PC-9 (cell line): ENCODE results near the gene BAIAP2. TPM values are rescaled to one million over a fixed set of nuclear protein-coding genes. Genes with fewer than 3 reads are reported as not detected.

ENCODE experiments used
- BruUV-seq: library from RNA; stranded (reverse); fragments of 400-500 nt; replicated peaks from 2 replicates; lab custom pipeline; 2021; lab: Mats Ljungman, UMichigan
- CTCF ChIA-PET: fragments of 300-600 bp; sonication (Branson Sonifier 250); formaldehyde crosslinking; loops from one replicate; lab custom pipeline; 2022; ENCODE audit warnings: antibody characterized with exemption; lab: Charles Lee
- POLR2A ChIA-PET: fragments of 300-600 bp; sonication (Branson Sonifier 250); formaldehyde crosslinking; loops from one replicate; lab custom pipeline; 2022; ENCODE audit warnings: antibody characterized with exemption; ENCODE audit not compliant: unreplicated experiment; lab: Charles Lee
- DNase-seq, 2 experiments: peaks; one replicate each; pipeline versions ENCODE4 v3.0.0 to v3.0.0-alpha.2; 2015 to 2022; ENCODE audit warnings: mixed read lengths in 1 of 2
- H2AFZ ChIP-seq: fragments of 200-600 bp; sonication (generic); 2 replicates; pipeline ENCODE4 v1.8.1; 2017; ENCODE audit warnings: antibody characterized with exemption
- H3F3A ChIP-seq: fragments of 200-600 bp; sonication (generic); 2 replicates; pipeline ENCODE4 v1.8.1; 2017; ENCODE audit warnings: antibody characterized with exemption, mild to moderate bottlenecking, low read depth; ENCODE audit not compliant: insufficient read depth
- H3K27ac ChIP-seq: fragments of 200-600 bp; sonication (generic); 2 replicates; pipeline ENCODE4 v1.6.1; 2016; ENCODE audit warnings: mixed run types
- H3K27me3 ChIP-seq: fragments of 200-600 bp; sonication (generic); 2 replicates; pipeline ENCODE4 v1.6.1; 2016; ENCODE audit warnings: low read depth, mixed run types; ENCODE audit not compliant: insufficient read depth
- H3K36me3 ChIP-seq: fragments of 200-600 bp; sonication (generic); 2 replicates; pipeline ENCODE4 v1.6.1; 2016; ENCODE audit warnings: low read depth, mixed run types
- H3K4me1 ChIP-seq: fragments of 200-600 bp; sonication (generic); replicated peaks from 2 replicates; pipeline ENCODE4 v1.6.1; 2016; ENCODE audit warnings: mixed run types; ENCODE audit not compliant: insufficient read depth
- H3K4me2 ChIP-seq: fragments of 200-600 bp; sonication (generic); 2 replicates; pipeline ENCODE4 v1.6.1; 2017; ENCODE audit warnings: mixed run types
- H3K4me3 ChIP-seq: fragments of 200-600 bp; sonication (generic); 2 replicates; pipeline ENCODE4 v1.6.1; 2016; ENCODE audit warnings: mixed run types
- H3K79me2 ChIP-seq: fragments of 200-600 bp; sonication (generic); 2 replicates; pipeline ENCODE4 v1.6.1; 2017; ENCODE audit warnings: low read depth, mixed run types
- H3K9me2 ChIP-seq: fragments of 200-600 bp; sonication (generic); 2 replicates; pipeline ENCODE4 v1.8.1; 2017; ENCODE audit warnings: mild to moderate bottlenecking; ENCODE audit not compliant: insufficient read depth
- H3K9me3 ChIP-seq: fragments of 200-600 bp; sonication (generic); 2 replicates; pipeline ENCODE4 v1.8.1; 2016; ENCODE audit warnings: low read depth; ENCODE audit not compliant: insufficient read depth
- H4K20me1 ChIP-seq: fragments of 200-600 bp; sonication (generic); 2 replicates; pipeline ENCODE4 v1.8.1; 2017; ENCODE audit not compliant: insufficient read depth
- EZH2 ChIP-seq: fragments of 200-600 bp; sonication (generic); IDR thresholded peaks from 2 replicates; pipeline ENCODE4 v1.8.0; 2017; ENCODE audit warnings: antibody characterized with exemption, low read depth
- intact Hi-C: fragments of 100-400 bp; cut with micrococcal nuclease; formaldehyde crosslinking; loops from one replicate; pipeline ENCODE4 v1.10.0; 2022; ENCODE audit not compliant: unreplicated experiment
- total RNA-seq: library from RNA; stranded (reverse); gene quantifications from 2 replicates; pipeline ENCODE4 v1.2.3, GENCODE V29; 2021
- TF ChIP-seq, protein P1 (sequence below): fragments of 200-600 bp; sonication (generic); conservative IDR thresholded peaks from 2 replicates; pipeline ENCODE4 v1.6.1; 2017; ENCODE audit warnings: mixed run types, antibody characterized with exemption, mild to moderate bottlenecking, moderate library complexity

Gene BAIAP2
- total RNA-seq, 1 experiment from 2014 or later, result 125 TPM

DNA sequence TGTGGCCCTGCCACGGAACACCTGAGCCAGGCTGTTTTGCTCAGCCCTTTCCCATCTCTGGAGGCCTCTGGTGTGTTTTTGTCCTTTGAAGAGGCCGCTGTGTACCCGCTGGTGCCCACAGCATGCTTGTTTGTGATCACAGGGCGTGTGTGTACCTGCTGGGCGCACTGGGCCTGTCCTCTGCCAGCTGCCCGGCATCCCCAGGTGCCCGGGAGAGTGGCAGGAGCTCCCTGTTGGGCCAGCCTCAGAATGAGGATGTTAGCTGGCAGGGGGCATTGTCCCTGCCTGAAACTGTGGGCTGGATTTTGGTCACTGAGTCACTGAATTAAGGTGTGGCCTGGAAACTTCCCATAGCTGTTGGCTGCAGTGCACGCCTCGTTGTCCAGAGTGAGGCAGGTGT, 31.1 kb downstream of the BAIAP2 start:
- peaks cover 11% of the 10 kb centered on the region; the same call in 1 of the 2 replicates for H4K20me1 ChIP-seq
- H3K27ac ChIP-seq, result no peak overlapping the region
- DNase-seq, result peak; percentile 45 to 81

DNA sequence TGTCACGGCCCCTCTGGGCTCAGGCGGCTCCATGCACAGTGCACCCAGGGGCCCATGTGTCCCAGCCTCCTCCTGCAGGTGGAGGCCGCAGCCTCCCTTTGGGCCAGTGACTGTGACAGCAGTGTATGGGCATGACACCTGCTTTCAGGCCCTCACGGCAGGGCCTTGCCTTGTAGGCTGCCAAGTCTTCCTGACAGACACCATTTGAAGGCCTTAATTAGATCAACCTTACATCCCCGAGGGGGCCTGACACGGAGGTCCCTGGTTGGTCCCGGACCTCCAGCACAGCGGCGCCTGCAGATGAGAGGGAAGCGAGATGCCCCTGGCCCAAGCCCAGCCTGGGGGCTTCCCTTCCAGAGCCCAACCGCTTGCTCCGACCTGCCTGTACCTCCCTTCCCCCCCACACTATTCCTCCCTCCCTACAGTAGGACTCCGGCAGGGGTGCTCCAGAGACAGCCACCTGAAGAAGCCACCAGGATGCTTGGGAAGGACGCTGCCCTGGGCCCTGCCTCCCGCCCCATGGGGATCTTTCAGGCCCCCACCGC, 31.9 kb downstream of the BAIAP2 start:
- Histone ChIP-seq H3K79me2 (no peaks in the 10 kb centered on the region), H4K20me1 (peaks cover 11% of the 10 kb centered on the region; the same call in 1 of the 2 replicates), H2AFZ (no peak overlapping the region), H3K27ac (no peak overlapping the region), H3K4me2 (no peak overlapping the region), H3K9me2 (no peaks in the 10 kb centered on the region), H3K9me3 (no peaks in the 10 kb centered on the region), H3K27me3 (no peaks in the 10 kb centered on the region), H3F3A (no peaks in the 10 kb centered on the region), H3K4me1 (no peaks in the 10 kb centered on the region; the same call in 1 of the 2 replicates), H3K4me3 (no peak overlapping the region), H3K36me3 (no peaks in the 10 kb centered on the region)
- DNase-seq, result no peak
- ChIA-PET CTCF (no interaction called here), POLR2A (no interaction called here)
- intact Hi-C loops, result loop anchor here (1.0 kb wide), 1 partner anchor 10 kb away; no protein-coding TSS in a partner anchor
- no peak for TF ChIP-seq EZH2
- TF ChIP-seq, protein P1, sequence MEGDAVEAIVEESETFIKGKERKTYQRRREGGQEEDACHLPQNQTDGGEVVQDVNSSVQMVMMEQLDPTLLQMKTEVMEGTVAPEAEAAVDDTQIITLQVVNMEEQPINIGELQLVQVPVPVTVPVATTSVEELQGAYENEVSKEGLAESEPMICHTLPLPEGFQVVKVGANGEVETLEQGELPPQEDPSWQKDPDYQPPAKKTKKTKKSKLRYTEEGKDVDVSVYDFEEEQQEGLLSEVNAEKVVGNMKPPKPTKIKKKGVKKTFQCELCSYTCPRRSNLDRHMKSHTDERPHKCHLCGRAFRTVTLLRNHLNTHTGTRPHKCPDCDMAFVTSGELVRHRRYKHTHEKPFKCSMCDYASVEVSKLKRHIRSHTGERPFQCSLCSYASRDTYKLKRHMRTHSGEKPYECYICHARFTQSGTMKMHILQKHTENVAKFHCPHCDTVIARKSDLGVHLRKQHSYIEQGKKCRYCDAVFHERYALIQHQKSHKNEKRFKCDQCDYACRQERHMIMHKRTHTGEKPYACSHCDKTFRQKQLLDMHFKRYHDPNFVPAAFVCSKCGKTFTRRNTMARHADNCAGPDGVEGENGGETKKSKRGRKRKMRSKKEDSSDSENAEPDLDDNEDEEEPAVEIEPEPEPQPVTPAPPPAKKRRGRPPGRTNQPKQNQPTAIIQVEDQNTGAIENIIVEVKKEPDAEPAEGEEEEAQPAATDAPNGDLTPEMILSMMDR, result no peak
- BruUV-seq, result no TSS peak

More for the DNA sequence above, 31.1 kb downstream of the BAIAP2 start:
- ChIA-PET CTCF (no interaction called here), POLR2A (interaction anchor here (1.0 kb wide), 1 partner anchor 22 kb away, joined by 7 read pairs; no protein-coding TSS in a partner anchor)
- H3K4me1 ChIP-seq, result no peaks in the 10 kb centered on the region; the same call in 1 of the 2 replicates
- BruUV-seq, result no TSS peak
- TF ChIP-seq, protein P1, result no peak
- no peak for TF ChIP-seq EZH2
- H2AFZ ChIP-seq, result no peak overlapping the region
- H3K27me3 ChIP-seq, result no peaks in the 10 kb centered on the region
- intact Hi-C loops, result loop anchor here (1.0 kb wide), 1 partner anchor 9 kb away; no protein-coding TSS in a partner anchor
- H3K9me3 ChIP-seq, result no peaks in the 10 kb centered on the region
- no peaks in the 10 kb centered on the region for H3K36me3 ChIP-seq
- H3F3A ChIP-seq, result no peaks in the 10 kb centered on the region
- H3K4me2 ChIP-seq, result no peak overlapping the region
- H3K79me2 ChIP-seq, result no peaks in the 10 kb centered on the region
- no peak overlapping the region for H3K4me3 ChIP-seq
- no peaks in the 10 kb centered on the region for H3K9me2 ChIP-seq

DNA sequence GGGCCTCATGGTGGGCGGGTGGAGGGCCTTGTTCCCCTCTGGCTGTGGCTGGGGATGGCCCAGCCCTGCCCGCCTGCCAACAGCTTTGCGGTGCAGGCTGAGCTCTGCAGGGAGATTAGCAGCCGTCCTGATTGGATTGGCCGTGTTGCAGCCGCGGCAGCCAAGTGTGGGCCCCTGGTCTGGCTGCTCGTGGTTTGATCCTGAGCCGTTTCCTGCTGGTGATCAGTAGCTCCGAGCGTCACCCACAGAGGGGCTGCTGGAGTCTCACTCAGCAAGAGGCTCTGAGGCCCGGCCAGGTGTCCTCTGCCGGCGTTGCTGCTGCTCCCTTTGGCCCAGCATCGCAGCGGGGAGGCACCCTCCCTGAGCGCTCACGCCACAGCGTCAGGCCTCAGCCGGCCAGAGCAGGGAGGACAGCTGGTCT, 32.5 kb downstream of the BAIAP2 start:
- Histone ChIP-seq H3K9me3 (no peaks in the 10 kb centered on the region), H3K4me1 (no peaks in the 10 kb centered on the region; the same call in 1 of the 2 replicates), H3K27me3 (no peaks in the 10 kb centered on the region), H2AFZ (no peak overlapping the region), H4K20me1 (peaks cover 11% of the 10 kb centered on the region; the same call in 1 of the 2 replicates), H3K27ac (no peak overlapping the region), H3F3A (no peaks in the 10 kb centered on the region), H3K79me2 (no peaks in the 10 kb centered on the region), H3K4me2 (no peak overlapping the region), H3K4me3 (no peak overlapping the region), H3K9me2 (no peaks in the 10 kb centered on the region), H3K36me3 (no peaks in the 10 kb centered on the region)
- ChIA-PET POLR2A (no interaction called here), CTCF (interaction anchor here (0.7 kb wide), 1 partner anchor 172 kb away, joined by 3 read pairs; the partner anchor contains the start of genes NDUFAF8 and TEPSIN)
- no peak for DNase-seq
- intact Hi-C loops, result no loop called here
- TF ChIP-seq, protein P1, result no peak
- TF ChIP-seq EZH2, result no peak
- no TSS peak for BruUV-seq
